Activated T-cell treated with anti-CD3 and anti-CD28 coated beads for 24 hours (primary cell): ENCODE results near the gene EYS.

ENCODE experiments used
- DNase-seq: peaks from one replicate; pipeline ENCODE4 v3.0.0-alpha.2; 2020; ENCODE audit warnings: low read depth

The EYS gene

GRCh38 chr6:63724721-63725120 lies 1982.3 kb downstream of the EYS start:
- DNase-seq, result no peak

DNA sequence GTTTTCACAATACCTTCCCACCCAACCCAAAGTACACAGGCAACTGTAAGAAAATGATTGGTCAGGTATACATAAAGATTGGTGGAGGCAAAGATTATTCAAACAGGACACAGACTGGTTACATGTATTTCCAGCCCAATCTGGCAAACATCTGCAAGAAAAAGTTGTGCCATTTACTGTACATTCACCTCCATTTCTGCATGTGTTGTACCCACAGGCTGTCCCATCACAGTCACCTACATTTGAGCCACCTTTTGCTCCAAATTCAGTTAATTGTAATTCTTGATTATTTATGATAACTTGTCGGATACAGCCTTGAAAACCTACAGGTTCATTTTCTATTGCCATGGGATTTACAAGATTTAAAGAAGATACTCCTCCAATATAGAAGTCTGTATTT lies 1985.8 kb downstream of the EYS start:
- DNase-seq, result no peak

GRCh38 chr6:63716169-63716568 lies 1990.9 kb downstream of the EYS start:
- no peak for DNase-seq

GRCh38 chr6:63714091-63714490 lies 1992.9 kb downstream of the EYS start:
- no peak for DNase-seq

GRCh38 chr6:63713332-63713731 lies 1993.7 kb downstream of the EYS start:
- DNase-seq, result no peak

GRCh38 chr6:63709148-63709547 lies 1997.9 kb downstream of the EYS start:
- DNase-seq, result no peak

GRCh38 chr6:63708631-63709030 lies 1998.4 kb downstream of the EYS start:
- no peak for DNase-seq

DNA sequence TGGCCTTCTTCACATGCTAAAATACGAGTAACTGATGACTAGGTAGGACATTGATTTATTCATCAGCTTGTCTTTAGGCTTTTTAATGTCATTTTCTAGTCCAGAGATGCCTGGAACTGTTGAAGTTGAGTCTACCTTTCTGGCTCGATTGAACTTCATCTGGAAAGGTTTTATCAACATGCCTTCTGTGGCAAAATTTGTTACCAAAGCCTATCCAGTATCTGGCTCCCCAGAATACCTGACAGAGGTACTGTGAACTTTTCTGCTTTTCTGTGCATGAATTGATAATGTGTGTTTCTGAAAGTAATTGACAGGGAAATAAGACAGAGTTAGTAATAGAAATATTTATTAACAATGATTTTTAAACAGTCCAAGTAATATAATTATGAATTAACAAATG lies 2000.4 kb downstream of the EYS start:
- DNase-seq, result no peak

DNA sequence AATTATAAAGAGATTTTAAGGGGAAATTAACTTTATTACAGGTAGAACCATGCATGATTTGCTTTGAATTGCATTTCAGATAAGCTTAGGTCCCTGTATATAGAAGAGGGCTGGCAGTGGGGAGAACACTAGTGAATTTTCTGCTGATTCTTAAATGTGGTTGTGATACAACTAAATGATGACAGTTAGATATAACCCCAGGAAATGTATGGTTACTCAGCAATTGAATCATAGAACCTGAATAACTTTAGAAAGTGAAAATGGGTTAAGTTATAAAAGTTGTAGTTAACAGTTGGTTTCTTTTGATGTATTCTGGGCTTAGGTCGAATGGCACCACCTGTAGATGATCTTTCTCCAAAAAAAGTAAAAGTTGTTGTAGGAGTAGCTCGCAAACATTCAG lies 2001.3 kb downstream of the EYS start:
- no peak for DNase-seq

GRCh38 chr6:63690221-63690620 lies 2016.8 kb downstream of the EYS start:
- DNase-seq, result no peak

DNA sequence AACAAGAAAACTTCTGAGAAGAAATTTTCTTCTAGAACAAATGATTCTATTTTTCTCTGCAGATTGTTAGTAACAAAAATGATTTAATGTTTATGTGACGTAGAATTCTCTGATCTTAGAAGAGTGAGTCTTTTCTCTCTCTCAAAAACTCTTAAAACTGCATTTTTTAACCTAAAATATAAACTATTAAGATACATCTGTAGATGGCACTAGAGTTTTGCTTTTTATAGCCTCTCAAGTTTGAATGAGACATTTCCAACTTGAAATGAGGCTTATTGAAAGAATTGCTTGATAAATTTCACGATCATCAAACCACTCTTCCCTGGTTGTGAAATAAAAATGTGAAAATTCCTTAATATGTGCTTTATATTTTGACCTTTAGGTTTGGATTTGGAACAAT lies 2017.6 kb downstream of the EYS start:
- no peak for DNase-seq

DNA sequence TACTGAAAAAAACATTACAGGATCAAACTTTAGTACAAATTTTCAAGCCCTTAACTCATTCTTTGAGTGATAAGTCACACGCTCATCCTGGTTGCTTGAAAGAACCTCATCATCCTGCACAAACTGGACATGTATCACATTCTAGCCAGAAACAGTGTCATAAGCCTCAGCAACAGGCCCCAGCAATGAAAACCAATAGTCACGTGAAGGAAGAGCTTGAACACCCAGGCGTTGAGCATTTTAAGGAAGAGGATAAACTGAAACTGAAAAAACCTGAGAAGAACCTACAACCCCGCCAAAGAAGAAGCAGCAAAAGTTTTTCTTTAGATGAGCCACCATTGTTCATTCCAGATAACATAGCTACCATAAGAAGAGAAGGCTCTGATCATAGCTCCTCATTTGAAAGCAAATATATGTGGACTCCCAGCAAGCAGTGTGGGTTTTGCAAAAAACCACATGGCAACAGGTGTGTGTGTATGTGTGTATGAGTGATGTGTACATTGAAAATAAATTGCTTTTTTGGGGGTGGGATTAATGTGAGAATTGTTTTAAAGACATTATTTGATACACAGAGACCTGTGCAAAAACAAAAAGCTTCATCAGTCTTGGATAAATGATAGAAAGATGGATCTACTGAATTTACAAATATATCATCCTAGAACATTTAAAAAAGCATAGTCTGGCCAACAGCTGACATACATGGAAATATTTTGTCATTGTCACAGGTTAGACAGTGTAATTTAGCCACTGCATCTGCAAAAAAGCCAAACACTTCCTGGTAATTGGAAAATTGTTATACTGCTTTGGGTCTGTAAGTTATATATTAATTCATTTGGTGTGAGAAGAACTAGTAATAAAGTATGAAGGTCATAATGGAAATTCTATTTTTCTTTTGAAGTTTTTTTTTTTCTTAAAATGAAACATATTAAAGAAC lies 2021.3 kb downstream of the EYS start:
- no peak for DNase-seq

DNA sequence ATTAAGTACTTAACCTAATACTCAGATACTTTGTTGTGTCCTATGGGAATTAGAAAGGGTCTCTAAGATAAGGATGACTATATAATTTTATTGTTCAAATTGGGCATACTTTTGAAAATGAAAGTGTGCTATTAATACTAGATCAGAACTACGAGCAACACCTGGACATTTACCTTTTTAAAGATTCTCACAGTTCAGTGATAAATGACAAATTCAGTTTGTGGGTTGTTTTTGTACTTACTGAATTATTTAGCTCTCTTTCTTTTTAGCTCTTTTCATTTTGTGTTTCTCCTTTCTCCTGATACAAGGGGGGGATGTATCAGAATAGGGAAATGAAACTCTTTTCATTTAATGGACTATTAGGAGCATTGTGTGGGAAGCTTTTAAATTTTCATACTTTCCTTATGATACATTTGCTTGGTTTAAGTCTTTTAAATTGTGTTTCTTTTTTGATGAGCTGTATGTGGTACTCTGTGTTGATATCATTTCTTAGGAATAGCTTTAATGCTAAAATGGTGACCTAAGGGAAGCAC lies 2023.9 kb downstream of the EYS start:
- no peak for DNase-seq

DNA sequence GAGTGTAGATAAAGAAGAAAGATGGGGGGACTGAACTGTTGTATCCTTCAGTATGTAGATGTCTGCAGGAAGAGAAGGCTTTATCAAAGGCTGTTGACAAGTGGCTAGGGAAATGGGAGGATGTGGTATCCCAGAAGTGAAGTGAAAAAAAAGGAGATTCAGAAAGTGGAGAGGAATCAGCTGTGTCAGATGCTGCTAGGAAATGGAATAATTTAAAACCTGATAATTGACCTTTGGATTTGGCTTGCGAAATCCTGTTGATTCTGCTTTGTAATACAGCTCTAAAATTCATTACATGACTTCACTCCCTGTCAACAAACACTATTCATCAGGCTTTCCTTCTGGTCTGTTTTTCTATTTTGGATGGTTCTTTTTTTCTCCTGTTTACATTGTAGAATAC lies 2029.7 kb downstream of the EYS start:
- no peak for DNase-seq

DNA sequence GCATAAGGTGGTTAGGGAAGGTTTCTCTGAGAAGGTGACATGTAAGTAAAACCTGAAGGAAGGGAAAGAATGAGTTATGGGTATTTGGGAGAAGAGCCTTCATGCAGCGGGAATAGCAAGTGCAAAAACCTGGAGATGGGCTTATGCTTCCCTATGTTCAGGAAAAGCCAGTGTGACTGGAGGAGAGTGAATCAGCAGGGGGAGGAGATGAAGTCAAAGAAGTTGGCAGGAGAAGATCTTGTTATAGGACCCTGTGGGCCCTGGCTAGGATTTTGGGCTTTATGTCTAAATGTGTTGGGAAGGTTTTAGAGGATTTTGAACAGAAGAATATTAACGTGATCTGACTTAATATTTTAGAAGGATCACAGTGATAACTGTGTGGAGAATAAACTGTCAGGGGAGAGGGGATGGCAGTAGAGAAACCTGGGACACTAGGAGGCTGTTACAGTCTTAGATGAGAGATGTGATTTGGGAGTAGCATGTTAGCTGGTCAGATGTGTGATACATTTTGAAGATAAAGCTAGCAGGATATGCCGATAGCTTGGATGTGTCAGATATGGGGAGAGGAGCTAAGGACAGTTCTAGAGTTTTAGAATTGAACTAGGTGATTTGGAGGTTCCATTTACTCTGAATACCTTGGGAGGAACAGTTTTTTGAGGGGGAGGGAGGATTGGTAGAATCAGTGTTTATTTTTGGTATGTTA lies 2030.5 kb downstream of the EYS start:
- DNase-seq, result no peak

DNA sequence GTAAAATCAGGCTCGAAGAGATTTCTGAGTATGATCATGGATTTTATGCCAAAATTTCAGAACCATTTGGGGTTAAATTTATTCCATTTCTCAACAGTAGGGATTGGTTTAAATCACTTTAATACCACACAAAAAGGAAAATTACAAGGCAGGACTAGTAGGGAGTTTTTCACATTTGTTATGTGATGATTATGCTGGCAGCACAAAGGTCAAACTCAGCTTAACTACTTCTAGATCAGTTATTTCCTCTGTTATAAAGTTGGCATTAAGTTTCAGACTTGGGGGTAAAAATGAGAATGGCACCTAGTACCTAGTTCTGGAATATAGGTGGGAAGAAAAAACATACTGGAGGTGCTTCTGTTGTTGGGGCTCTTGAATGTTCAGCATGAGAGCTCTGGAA lies 2031.9 kb downstream of the EYS start:
- DNase-seq, result no peak

DNA sequence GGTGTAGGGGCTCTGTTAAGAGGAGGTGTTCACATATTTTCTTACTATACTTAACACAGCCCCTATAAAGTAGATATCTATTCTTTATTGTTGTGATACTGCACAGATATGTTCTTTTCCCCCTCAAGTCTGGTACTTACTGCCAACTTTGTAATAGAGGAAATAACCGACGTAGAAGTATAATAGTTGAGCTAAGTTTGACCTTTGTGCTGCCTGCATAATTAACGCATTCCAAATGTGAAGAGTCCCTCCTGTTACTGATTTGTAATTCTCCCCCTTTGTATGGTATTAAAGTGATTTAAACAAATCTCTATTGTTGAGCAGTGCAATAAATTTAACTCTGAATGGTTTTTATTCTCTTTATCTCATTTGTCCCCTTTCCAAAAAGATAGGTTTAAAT lies 2032.4 kb downstream of the EYS start:
- no peak for DNase-seq

DNA sequence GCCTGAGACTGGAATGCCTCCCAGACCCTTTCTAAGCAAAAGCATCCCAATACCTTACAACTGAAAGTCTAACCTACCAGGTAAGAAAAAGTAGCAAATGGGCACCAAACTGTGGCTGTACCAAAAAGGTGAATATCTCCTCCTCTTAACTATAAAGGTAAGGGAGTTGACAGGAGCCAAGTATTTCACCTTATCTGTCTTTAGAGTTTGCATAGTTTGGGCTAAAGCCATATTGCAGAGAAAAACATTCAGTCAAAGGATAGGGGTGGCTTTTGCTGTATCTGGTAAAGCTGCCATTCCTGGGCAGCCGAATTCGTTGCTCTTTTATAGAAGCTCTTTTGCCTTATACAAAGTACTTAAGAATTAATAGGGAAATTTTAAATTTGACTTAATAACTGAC lies 2033.3 kb downstream of the EYS start:
- no peak for DNase-seq

DNA sequence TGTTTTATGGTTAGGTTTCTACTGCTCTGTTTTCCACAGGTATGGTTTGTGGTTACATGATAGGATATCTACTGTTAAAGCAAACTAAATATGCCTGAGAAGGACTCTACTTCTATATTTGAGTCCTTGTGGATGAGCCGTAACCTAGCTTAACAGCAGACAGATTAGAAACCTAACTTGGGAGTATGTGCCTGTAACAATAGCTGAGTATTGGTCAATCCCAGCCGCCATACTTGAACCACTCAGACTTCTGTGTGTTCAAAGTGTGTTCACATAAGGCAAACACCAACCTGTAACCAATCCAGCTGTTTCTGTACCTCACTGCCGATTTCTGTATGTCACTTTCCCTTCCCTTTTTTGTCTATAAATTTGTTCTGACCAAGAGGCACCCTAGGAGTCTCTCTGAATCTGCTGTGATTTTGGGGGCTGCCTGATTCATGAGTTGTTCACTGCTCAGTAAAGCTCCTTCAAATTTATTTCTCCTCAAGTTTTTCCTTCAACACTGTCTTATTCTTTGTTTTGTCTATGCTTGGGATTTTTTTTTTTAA lies 2034.4 kb downstream of the EYS start:
- DNase-seq, result no peak

DNA sequence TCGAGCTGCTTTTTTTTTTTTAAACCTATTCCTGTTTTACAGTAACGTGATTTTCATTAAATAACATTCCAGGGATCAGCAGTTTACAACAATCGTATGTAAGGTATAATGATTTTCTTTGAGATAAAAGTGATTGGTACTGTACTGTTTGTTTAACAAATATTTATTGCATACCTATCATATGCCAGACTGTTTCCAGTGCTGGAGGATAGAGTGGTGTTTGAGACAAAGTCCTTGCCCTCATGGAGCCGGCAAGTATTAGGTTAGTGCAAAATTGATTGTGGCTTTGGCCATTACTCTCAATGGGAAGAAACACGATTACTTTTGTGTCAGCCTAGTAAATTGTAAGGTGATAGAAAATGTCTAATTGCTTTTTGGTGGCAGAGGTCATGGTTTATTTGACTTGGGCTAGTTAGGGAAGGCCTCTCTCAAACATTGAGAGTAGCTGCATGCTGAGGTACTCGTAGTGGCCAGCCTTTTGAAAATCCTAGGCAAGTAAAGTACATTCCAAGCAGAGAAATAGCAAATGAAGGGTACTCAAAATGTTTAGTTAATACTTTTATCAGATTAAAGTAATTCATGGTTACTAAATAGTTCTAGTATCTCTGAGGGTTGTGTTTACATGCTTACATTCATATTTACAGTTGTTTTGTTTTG lies 2035.8 kb downstream of the EYS start:
- DNase-seq, result no peak
